Cardiac fibroblast (primary cell): ENCODE results near the gene IFT57.

Source experiments
- DNase-seq, 2 donors: peaks; one replicate each; pipeline versions ENCODE4 v3.0.0 to v3.0.0-alpha.2; 2010; ENCODE audit warnings: low read depth in 2 of 2
- H3K4me3 ChIP-seq, 2 donors: replicated peaks in 1 of 2; 1 replicate in 1 of 2; 2 replicates in 1 of 2; pipeline ENCODE4 v1.5.1; 2011; ENCODE audit warnings: low read depth in 2 of 2, low read length in 2 of 2, mild to moderate bottlenecking in 2 of 2, moderate library complexity in 1 of 2
- CTCF ChIP-seq: IDR thresholded peaks from one replicate; pipeline ENCODE4 v1.5.1; 2011; ENCODE audit warnings: low read depth, mild to moderate bottlenecking, low read length, inconsistent platforms

Gene IFT57

GRCh38 chr3:108150200-108150599 is 72.0 kb downstream of the IFT57 start:
- no peak overlapping the region for H3K4me3 ChIP-seq
- no peak for DNase-seq
- no peak for TF ChIP-seq CTCF

GRCh38 chr3:108146139-108146538 is 76.1 kb downstream of the IFT57 start:
- no peak for DNase-seq
- no peak for TF ChIP-seq CTCF
- H3K4me3 ChIP-seq, result no peak overlapping the region

DNA sequence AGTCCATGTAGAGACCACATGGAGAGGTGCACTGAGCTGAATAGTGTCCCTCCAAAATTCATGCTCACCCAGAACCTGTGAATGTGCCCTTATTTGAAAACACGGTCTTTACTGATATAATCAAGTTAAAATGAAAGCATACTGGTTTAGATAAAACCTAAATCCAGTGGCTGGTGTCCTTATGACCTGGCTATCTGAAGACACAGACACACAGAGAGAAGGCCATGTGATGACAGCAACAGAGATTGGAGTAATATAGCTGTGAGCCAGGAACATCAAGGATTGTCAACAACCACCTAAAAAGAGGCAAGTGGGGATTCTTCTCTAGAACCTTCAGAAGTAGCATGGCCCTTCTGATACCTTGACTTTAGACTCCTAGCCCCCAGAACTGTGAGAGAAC is 76.6 kb downstream of the IFT57 start:
- DNase-seq, result no peak
- H3K4me3 ChIP-seq, result no peak overlapping the region
- no peak for TF ChIP-seq CTCF

DNA sequence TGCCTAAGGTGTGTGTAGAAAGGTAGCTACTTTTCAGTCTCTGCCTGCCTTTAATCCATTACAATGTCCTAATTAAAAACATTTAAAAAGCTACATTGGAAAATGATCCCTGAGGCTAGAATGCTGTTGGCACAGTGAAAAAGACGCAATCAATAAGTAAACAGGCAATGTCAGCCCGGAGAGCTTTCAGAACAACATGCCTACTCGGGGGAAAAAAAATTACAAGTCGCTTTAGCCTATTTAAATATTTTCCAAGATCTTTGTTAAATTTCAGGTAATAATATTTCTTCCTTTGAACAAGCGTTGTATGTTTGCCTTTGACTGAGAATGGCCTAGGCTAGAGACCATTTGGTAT is 84.8 kb downstream of the IFT57 start:
- no peak for DNase-seq
- TF ChIP-seq CTCF, result no peak
- H3K4me3 ChIP-seq, result no peak overlapping the region

DNA sequence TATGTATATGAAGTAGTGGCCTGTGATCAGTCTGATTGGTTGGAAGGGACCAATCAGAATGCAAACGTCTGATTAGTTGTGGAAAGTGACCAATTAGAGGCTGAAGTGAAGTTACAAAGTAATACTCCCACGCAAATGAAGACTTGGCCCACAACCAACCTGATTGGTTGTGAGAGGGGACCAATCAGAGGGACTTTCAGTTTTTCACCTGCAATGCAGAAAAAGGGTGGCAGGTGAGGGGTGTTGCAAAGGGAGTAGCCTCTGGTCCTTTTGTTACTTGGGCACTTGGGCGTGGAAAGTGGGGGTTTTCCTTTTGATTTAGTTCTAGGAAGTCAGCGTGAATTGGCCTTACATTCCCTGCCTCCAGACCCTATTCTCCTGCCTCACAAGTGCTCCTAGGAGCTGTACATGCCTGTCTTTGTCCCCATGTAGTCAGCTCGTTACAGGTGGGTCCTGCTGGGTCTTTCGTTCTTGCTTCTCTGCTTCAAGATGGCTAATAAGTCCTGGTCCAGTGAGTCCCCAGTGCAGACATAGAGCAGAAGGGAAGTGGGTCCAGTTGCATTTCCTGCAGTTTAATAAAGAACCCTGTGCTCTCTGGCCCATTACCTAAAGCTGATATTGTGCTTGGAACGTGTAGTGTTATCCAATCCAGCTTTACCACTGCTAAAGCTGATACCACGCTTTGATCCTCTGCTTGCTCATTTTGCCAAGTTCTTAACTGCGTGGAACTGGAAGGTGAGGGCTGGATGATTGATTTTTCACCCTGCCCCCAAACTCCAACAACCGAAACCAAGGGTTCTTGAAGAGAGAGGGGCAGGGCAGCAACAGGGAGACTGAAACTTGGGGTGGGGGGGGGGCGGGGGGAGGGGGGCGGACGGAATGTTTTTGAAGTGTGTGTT is 85.4 kb downstream of the IFT57 start:
- H3K4me3 ChIP-seq, result no peak overlapping the region
- DNase-seq, result no peak

DNA sequence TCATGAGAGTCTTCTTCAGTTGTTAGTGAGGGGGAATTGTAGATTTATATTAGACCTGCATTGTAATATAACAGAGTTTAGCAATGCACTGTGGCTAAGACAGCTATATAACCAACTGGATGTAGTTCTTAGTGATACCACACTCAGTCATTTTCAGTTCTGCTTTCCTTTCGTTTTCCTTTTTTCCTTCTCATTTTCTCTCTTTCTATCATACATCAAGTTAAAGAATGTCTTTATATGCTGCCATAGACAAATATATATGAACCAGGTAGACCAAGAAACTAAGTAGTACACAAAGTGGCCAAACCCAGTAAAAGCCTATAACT is 87.7 kb downstream of the IFT57 start:
- no peak for TF ChIP-seq CTCF
- DNase-seq, result no peak
- H3K4me3 ChIP-seq, result no peak overlapping the region

More for the DNA sequence above, 85.4 kb downstream of the IFT57 start:
- TF ChIP-seq CTCF, result no peak
